HepG2 (cell line): Measurements from ENCODE around the gene KRT13. TPM values are rescaled to one million over a fixed set of nuclear protein-coding genes. Genes with fewer than 3 reads are reported as not detected.

ENCODE experiments used
- ATAC-seq: fragments of 200-7000 bp; cut with Tn5 transposase; 3 replicates; pipeline ENCODE4 v1.9.1; 2020; ENCODE audit warnings: mild to moderate bottlenecking, moderate library complexity
- BruUV-seq: library from RNA; stranded (reverse); fragments of 400-500 nt; replicated peaks from 2 replicates; lab custom pipeline; 2021; lab: Mats Ljungman, UMichigan
- CTCF ChIA-PET: fragments of 300-600 bp; formaldehyde crosslinking; extraction: SDS; loops from one replicate; lab custom pipeline; 2021; ENCODE audit warnings: low total read pairs, inconsistent platforms, low intra/inter-chr PET ratio; lab: Yijun Ruan, JAX
- POLR2A ChIA-PET: fragments of 350-600 bp; sonication (Branson Sonifier 250); formaldehyde crosslinking; loops from one replicate; lab custom pipeline; 2020; ENCODE audit warnings: antibody characterized with exemption, inconsistent platforms; lab: Yijun Ruan, JAX
- DNase-seq: peaks from one replicate; pipeline ENCODE4 v3.0.0-alpha.2; 2015; ENCODE audit warnings: low spot score
- FAIRE-seq: peaks from 3 replicates; lab custom pipeline; 2011; peaks lifted over from hg19 to GRCh38; lab: Jason Lieb, UNC
- H2AFZ ChIP-seq: one replicate; pipeline ENCODE4 v1.6.1; 2011; ENCODE audit warnings: low read length, inconsistent platforms
- H3K27ac ChIP-seq: fragments of 300-600 bp; 3 replicates; pipeline ENCODE4 v1.8.0; 2011; ENCODE audit warnings: mixed run types, mild to moderate bottlenecking, mixed read lengths, low read length, inconsistent platforms; ENCODE audit not compliant: insufficient read depth; ENCODE audit errors: extremely low read length
- H3K27me3 ChIP-seq, 2 experiments: fragments of 200-600 bp in 1 of 2; 2 replicates in 1 of 2; 3 replicates in 1 of 2; pipeline versions ENCODE4 v1.6.0 to v1.8.0; 2011; ENCODE audit warnings: low read length in 2 of 2, mild to moderate bottlenecking in 2 of 2, moderate library complexity in 2 of 2, inconsistent platforms in 1 of 2; ENCODE audit not compliant: insufficient read depth in 2 of 2, control insufficient read depth in 1 of 2
- H3K36me3 ChIP-seq, 2 experiments: fragments of 200-600 bp in 1 of 2; replicated peaks in 1 of 2; 2 replicates in 1 of 2; 3 replicates in 1 of 2; pipeline versions ENCODE4 v1.5.1 to v1.8.0; 2011; ENCODE audit warnings: low read length in 2 of 2, inconsistent platforms in 1 of 2; ENCODE audit not compliant: insufficient read depth in 2 of 2, control insufficient read depth in 1 of 2
- H3K4me1 ChIP-seq: 2 replicates; pipeline ENCODE4 v1.5.1; 2012; ENCODE audit warnings: low read length, inconsistent platforms; ENCODE audit not compliant: insufficient read depth
- H3K4me2 ChIP-seq: 2 replicates; pipeline ENCODE4 v1.6.0; 2011; ENCODE audit warnings: low read depth, low read length, inconsistent platforms
- H3K4me3 ChIP-seq, 3 experiments: fragments of 200-600 bp in 1 of 3; sonication (generic), shearing (Covaris generic) in 1 of 3; replicated peaks in 1 of 3; 2 replicates each; pipeline ENCODE4 v1.5.1; 2011 to 2016; ENCODE audit warnings: low read length in 3 of 3, inconsistent platforms in 2 of 3, low read depth in 2 of 3, mild to moderate bottlenecking in 2 of 3, control low read depth in 1 of 3, mixed read lengths in 1 of 3; ENCODE audit not compliant: insufficient read depth in 1 of 3
- H3K79me2 ChIP-seq: one replicate; pipeline ENCODE4 v1.6.1; 2011; ENCODE audit warnings: low read length, inconsistent platforms; ENCODE audit not compliant: insufficient read depth
- H3K9ac ChIP-seq: 2 replicates; pipeline ENCODE4 v1.6.0; 2011; ENCODE audit warnings: mild to moderate bottlenecking, low read depth, low read length, inconsistent platforms; ENCODE audit not compliant: insufficient read depth
- H3K9me3 ChIP-seq: 2 replicates; pipeline ENCODE4 v1.5.1; 2012; ENCODE audit warnings: mild to moderate bottlenecking, low read length
- H4K20me1 ChIP-seq: 2 replicates; pipeline ENCODE4 v1.6.0; 2011; ENCODE audit warnings: inconsistent platforms, mild to moderate bottlenecking, low read length, moderate library complexity; ENCODE audit not compliant: insufficient read depth
- FOXA3 ChIP-seq: IDR thresholded peaks from 2 replicates; pipeline ENCODE4 v1.6.1; 2016; ENCODE audit warnings: missing genetic modification reagents, missing compliant biosample characterization
- MBD4 ChIP-seq: IDR thresholded peaks from 2 replicates; pipeline ENCODE4 v1.6.1; 2012; ENCODE audit warnings: low read length, inconsistent platforms, borderline replicate concordance
- SIX4 ChIP-seq: sonication (generic); formaldehyde crosslinking; IDR thresholded peaks from 2 replicates; pipeline ENCODE4 v1.4.0; 2020; ENCODE audit warnings: missing genetic modification reagents
- YY1 ChIP-seq: IDR thresholded peaks from 2 replicates; pipeline ENCODE4 v1.6.1; 2011; ENCODE audit warnings: low read length, low read depth, moderate library complexity, mild to moderate bottlenecking; ENCODE audit not compliant: insufficient read depth, insufficient replicate concordance
- ZNF430 ChIP-seq: sonication (generic); formaldehyde crosslinking; IDR thresholded peaks from 2 replicates; pipeline ENCODE4 v1.9.0; 2021; ENCODE audit warnings: mild to moderate bottlenecking, missing genetic modification reagents
- WGBS: methylation state at CpG from one replicate; pipeline ENCODE4 v1.1.6; 2017; ENCODE audit warnings: low lambda C conversion rate; 5-methylcytosine and 5-hydroxymethylcytosine counted together
- in situ Hi-C: cut with HindIII; loops from 2 replicates; pipeline ENCODE4 v1.10.0; 2017; ENCODE audit warnings: low pct_unique_long_range_greater_than_20kb; ENCODE audit not compliant: extremely low pct_ligation_motif_present
- intact Hi-C: fragments of 100-400 bp; cut with micrococcal nuclease; formaldehyde crosslinking; loops from one replicate; pipeline ENCODE4 v1.10.0; 2022; ENCODE audit not compliant: unreplicated experiment
- polyA plus RNA-seq, 8 experiments: library from polyadenylated mRNA; depleted of rRNA in 3 of 8; stranded (reverse) in 7 of 8; unstranded in 1 of 8; fragments of >200 nt; fragmentation: Illumina TruSeq in 4 of 8; extraction: Trizol in 4 of 8; gene quantifications; 2 replicates each; pipeline versions ENCODE4 v1.2.1 to v1.2.3, GENCODE V29; 2011 to 2016; ENCODE audit warnings: low read depth in 4 of 8, missing spikeins in 1 of 8, mixed read lengths in 1 of 8; ENCODE audit not compliant: insufficient read depth in 1 of 8
- total RNA-seq, 5 experiments: library from RNA; depleted of rRNA; stranded (reverse); fragments of >200 nt; fragmentation: Illumina TruSeq; extraction: Trizol; gene quantifications; 2 replicates each; pipeline ENCODE4 v1.2.3, GENCODE V29; 2016; ENCODE audit warnings: low read depth in 1 of 5
- TF ChIP-seq, protein P1 (sequence below): IDR thresholded peaks from 2 replicates; pipeline ENCODE4 v1.4.0; 2020; ENCODE audit warnings: mild to moderate bottlenecking, missing genetic modification reagents
- TF ChIP-seq, protein P2 (sequence below): sonication (generic); formaldehyde crosslinking; IDR thresholded peaks from 2 replicates; pipeline ENCODE4 v1.5.0; 2020; ENCODE audit warnings: missing genetic modification reagents
- TF ChIP-seq, protein P3 (sequence below): sonication (generic); formaldehyde crosslinking; IDR thresholded peaks from 2 replicates; pipeline ENCODE4 v1.5.1; 2020; ENCODE audit warnings: mild to moderate bottlenecking, missing genetic modification reagents, moderate library complexity
- TF ChIP-seq, protein P4 (sequence below): sonication (generic); formaldehyde crosslinking; IDR thresholded peaks from 2 replicates; pipeline ENCODE4 v1.4.0; 2020; ENCODE audit warnings: missing genetic modification reagents; ENCODE audit errors: not compliant biosample characterization
- TF ChIP-seq, protein P5 (sequence below): sonication (generic); formaldehyde crosslinking; IDR thresholded peaks from 2 replicates; pipeline ENCODE4 v1.4.0; 2020; ENCODE audit warnings: missing genetic modification reagents, borderline replicate concordance

Gene KRT13
- total and polyA plus RNA-seq, 2 of the 13 experiments (the other 11 are each of a cell fraction or from before 2014, with no cell fraction given) = not detected

DNA sequence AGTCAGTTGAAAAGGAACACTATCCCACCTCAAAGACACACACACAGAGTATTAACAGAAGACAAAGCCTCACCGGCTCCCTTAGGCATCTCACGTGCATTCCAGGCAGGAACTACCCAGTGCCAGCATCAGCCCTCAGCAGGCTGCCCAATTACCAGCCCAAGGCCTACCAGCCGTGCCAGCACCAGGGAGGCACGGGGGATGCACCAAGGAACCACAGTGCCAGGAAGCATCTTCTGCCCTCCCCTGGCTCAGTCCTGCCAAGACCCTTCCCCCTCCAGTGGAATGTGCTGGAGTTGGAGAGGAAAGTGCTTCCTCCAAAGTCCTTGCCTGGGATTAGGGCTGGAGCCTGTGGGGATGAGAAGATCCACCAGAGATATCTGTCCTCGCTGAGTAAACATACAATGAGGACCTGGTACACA, 33.7 kb upstream of the KRT13 start:
- in situ Hi-C loops (no loop called here), intact Hi-C loops (loop anchor here (10.0 kb wide), 1 partner anchor 124 kb away; no protein-coding TSS in a partner anchor)
- no peaks in the 10 kb centered on the region for H3K79me2 ChIP-seq
- H2AFZ ChIP-seq = no peak overlapping the region
- CTCF ChIA-PET = no interaction called here
- POLR2A ChIA-PET = no interaction called here
- peaks cover 2 to 12% of the 10 kb centered on the region in 2 experiments; a peak in 1 of 5 replicates for H3K27me3 ChIP-seq
- H3K4me3 ChIP-seq = no peak overlapping the region
- WGBS = 10% methylated on average over 4 of the region's 5 CpGs
- H3K4me1 ChIP-seq = peaks cover 70% of the 10 kb centered on the region
- FAIRE-seq (no peak), ATAC-seq (peak; percentile 25; the same call in 2 of the 3 replicates), DNase-seq (peak; percentile 76)
- H3K27ac ChIP-seq = no peak overlapping the region
- H3K9ac ChIP-seq = no peak overlapping the region
- H3K4me2 ChIP-seq = peak overlapping the region; percentile 8; the same call in 1 of the 2 replicates
- BruUV-seq = no TSS peak
- no peaks in the 10 kb centered on the region for H4K20me1 ChIP-seq
- no peaks in the 10 kb centered on the region for H3K36me3 ChIP-seq
- H3K9me3 ChIP-seq = no peaks in the 10 kb centered on the region
- no peak for TF ChIP-seq YY1
- peak; percentile 49; the same call in 1 of the 2 replicates for TF ChIP-seq FOXA3 (CRISPR knock-in tag)
- no peak for TF ChIP-seq MBD4
- TF ChIP-seq, protein P1, sequence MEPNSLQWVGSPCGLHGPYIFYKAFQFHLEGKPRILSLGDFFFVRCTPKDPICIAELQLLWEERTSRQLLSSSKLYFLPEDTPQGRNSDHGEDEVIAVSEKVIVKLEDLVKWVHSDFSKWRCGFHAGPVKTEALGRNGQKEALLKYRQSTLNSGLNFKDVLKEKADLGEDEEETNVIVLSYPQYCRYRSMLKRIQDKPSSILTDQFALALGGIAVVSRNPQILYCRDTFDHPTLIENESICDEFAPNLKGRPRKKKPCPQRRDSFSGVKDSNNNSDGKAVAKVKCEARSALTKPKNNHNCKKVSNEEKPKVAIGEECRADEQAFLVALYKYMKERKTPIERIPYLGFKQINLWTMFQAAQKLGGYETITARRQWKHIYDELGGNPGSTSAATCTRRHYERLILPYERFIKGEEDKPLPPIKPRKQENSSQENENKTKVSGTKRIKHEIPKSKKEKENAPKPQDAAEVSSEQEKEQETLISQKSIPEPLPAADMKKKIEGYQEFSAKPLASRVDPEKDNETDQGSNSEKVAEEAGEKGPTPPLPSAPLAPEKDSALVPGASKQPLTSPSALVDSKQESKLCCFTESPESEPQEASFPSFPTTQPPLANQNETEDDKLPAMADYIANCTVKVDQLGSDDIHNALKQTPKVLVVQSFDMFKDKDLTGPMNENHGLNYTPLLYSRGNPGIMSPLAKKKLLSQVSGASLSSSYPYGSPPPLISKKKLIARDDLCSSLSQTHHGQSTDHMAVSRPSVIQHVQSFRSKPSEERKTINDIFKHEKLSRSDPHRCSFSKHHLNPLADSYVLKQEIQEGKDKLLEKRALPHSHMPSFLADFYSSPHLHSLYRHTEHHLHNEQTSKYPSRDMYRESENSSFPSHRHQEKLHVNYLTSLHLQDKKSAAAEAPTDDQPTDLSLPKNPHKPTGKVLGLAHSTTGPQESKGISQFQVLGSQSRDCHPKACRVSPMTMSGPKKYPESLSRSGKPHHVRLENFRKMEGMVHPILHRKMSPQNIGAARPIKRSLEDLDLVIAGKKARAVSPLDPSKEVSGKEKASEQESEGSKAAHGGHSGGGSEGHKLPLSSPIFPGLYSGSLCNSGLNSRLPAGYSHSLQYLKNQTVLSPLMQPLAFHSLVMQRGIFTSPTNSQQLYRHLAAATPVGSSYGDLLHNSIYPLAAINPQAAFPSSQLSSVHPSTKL (CRISPR knock-in tag) = peak; percentile 24; the same call in 1 of the 2 replicates
- TF ChIP-seq, protein P2, sequence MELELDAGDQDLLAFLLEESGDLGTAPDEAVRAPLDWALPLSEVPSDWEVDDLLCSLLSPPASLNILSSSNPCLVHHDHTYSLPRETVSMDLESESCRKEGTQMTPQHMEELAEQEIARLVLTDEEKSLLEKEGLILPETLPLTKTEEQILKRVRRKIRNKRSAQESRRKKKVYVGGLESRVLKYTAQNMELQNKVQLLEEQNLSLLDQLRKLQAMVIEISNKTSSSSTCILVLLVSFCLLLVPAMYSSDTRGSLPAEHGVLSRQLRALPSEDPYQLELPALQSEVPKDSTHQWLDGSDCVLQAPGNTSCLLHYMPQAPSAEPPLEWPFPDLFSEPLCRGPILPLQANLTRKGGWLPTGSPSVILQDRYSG = no peak
- no peak for TF ChIP-seq SIX4
- no peak for TF ChIP-seq ZNF430 (CRISPR knock-in tag)
- TF ChIP-seq, protein P3, sequence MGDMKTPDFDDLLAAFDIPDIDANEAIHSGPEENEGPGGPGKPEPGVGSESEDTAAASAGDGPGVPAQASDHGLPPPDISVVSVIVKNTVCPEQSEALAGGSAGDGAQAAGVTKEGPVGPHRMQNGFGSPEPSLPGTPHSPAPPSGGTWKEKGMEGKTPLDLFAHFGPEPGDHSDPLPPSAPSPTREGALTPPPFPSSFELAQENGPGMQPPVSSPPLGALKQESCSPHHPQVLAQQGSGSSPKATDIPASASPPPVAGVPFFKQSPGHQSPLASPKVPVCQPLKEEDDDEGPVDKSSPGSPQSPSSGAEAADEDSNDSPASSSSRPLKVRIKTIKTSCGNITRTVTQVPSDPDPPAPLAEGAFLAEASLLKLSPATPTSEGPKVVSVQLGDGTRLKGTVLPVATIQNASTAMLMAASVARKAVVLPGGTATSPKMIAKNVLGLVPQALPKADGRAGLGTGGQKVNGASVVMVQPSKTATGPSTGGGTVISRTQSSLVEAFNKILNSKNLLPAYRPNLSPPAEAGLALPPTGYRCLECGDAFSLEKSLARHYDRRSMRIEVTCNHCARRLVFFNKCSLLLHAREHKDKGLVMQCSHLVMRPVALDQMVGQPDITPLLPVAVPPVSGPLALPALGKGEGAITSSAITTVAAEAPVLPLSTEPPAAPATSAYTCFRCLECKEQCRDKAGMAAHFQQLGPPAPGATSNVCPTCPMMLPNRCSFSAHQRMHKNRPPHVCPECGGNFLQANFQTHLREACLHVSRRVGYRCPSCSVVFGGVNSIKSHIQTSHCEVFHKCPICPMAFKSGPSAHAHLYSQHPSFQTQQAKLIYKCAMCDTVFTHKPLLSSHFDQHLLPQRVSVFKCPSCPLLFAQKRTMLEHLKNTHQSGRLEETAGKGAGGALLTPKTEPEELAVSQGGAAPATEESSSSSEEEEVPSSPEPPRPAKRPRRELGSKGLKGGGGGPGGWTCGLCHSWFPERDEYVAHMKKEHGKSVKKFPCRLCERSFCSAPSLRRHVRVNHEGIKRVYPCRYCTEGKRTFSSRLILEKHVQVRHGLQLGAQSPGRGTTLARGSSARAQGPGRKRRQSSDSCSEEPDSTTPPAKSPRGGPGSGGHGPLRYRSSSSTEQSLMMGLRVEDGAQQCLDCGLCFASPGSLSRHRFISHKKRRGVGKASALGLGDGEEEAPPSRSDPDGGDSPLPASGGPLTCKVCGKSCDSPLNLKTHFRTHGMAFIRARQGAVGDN (CRISPR knock-in tag) = peak; percentile 18; the same call in 1 of the 2 replicates
- TF ChIP-seq, protein P4, sequence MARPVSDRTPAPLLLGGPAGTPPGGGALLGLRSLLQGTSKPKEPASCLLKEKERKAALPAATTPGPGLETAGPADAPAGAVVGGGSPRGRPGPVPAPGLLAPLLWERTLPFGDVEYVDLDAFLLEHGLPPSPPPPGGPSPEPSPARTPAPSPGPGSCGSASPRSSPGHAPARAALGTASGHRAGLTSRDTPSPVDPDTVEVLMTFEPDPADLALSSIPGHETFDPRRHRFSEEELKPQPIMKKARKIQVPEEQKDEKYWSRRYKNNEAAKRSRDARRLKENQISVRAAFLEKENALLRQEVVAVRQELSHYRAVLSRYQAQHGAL = no peak
- TF ChIP-seq, protein P5, sequence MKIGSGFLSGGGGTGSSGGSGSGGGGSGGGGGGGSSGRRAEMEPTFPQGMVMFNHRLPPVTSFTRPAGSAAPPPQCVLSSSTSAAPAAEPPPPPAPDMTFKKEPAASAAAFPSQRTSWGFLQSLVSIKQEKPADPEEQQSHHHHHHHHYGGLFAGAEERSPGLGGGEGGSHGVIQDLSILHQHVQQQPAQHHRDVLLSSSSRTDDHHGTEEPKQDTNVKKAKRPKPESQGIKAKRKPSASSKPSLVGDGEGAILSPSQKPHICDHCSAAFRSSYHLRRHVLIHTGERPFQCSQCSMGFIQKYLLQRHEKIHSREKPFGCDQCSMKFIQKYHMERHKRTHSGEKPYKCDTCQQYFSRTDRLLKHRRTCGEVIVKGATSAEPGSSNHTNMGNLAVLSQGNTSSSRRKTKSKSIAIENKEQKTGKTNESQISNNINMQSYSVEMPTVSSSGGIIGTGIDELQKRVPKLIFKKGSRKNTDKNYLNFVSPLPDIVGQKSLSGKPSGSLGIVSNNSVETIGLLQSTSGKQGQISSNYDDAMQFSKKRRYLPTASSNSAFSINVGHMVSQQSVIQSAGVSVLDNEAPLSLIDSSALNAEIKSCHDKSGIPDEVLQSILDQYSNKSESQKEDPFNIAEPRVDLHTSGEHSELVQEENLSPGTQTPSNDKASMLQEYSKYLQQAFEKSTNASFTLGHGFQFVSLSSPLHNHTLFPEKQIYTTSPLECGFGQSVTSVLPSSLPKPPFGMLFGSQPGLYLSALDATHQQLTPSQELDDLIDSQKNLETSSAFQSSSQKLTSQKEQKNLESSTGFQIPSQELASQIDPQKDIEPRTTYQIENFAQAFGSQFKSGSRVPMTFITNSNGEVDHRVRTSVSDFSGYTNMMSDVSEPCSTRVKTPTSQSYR (CRISPR knock-in tag) = 0 out of 2 replicates have a peak, but pooled peaks have one; percentile 15
